HEK293 (cell line): ENCODE data around the gene CRABP2.

Experiments used
- CTCF ChIA-PET: fragments of 350-600 bp; formaldehyde crosslinking; extraction: SDS; loops from one replicate; lab custom pipeline; 2021; ENCODE audit warnings: antibody characterized with exemption; lab: Yijun Ruan, JAX
- POLR2A ChIA-PET: fragments of 300-600 bp; formaldehyde crosslinking; extraction: SDS; loops from one replicate; lab custom pipeline; 2020; ENCODE audit warnings: antibody characterized with exemption, inconsistent platforms; lab: Yijun Ruan, JAX
- H3K27ac ChIP-seq: fragments of 200-500 bp; sonication (Bioruptor generic); 2 replicates; pipeline ENCODE4 v1.5.1; 2014; ENCODE audit warnings: low read depth, low read length, control low read depth, inconsistent platforms; ENCODE audit errors: extremely low read depth
- H3K36me3 ChIP-seq, 2 experiments: fragments of 200-500 bp in 1 of 2; sonication (Bioruptor generic) in 1 of 2; 1 replicate in 1 of 2; 2 replicates in 1 of 2; pipeline ENCODE4 v1.5.1; 2014 to 2017; ENCODE audit warnings: inconsistent platforms in 2 of 2, low read length in 2 of 2; ENCODE audit not compliant: control insufficient read depth in 2 of 2, insufficient read depth in 1 of 2
- H3K4me1 ChIP-seq: fragments of 200-500 bp; sonication (Bioruptor generic); 2 replicates; pipeline ENCODE4 v1.5.1; 2014; ENCODE audit warnings: mild to moderate bottlenecking, low read length, inconsistent platforms; ENCODE audit not compliant: control insufficient read depth, insufficient read depth
- H3K4me3 ChIP-seq: 2 replicates; pipeline ENCODE4 v1.5.1; 2011; ENCODE audit warnings: low read depth, mild to moderate bottlenecking, control low read depth, low read length, moderate library complexity
- H3K9me3 ChIP-seq: fragments of 200-500 bp; sonication (Bioruptor generic); 2 replicates; pipeline ENCODE4 v1.5.1; 2014; ENCODE audit warnings: low read depth, low read length, inconsistent platforms; ENCODE audit not compliant: control insufficient read depth, insufficient read depth
- CTCF ChIP-seq: fragments of 450-650 bp; formaldehyde crosslinking; IDR thresholded peaks from 2 replicates; pipeline ENCODE4 v1.5.1; 2016; ENCODE audit warnings: missing biosample characterization, missing genetic modification characterization
- EGR2 ChIP-seq: fragments of 450-650 bp; formaldehyde crosslinking; IDR thresholded peaks from 2 replicates; pipeline ENCODE4 v1.5.1; 2016; ENCODE audit warnings: low read depth, missing biosample characterization, missing genetic modification characterization
- FEZF1 ChIP-seq: fragments of 450-650 bp; formaldehyde crosslinking; IDR thresholded peaks from 2 replicates; pipeline ENCODE4 v1.5.1; 2016; ENCODE audit warnings: missing biosample characterization, missing genetic modification characterization
- IKZF3 ChIP-seq: fragments of 450-650 bp; IDR thresholded peaks from 2 replicates; pipeline ENCODE4 v1.5.0; 2018; ENCODE audit warnings: missing biosample characterization, mild to moderate bottlenecking, missing genetic modification characterization, moderate library complexity
- KLF16 ChIP-seq: fragments of 450-650 bp; formaldehyde crosslinking; IDR thresholded peaks from 2 replicates; pipeline ENCODE4 v1.5.1; 2017; ENCODE audit warnings: missing biosample characterization, missing genetic modification characterization
- PRDM10 ChIP-seq: fragments of 450-650 bp; formaldehyde crosslinking; IDR thresholded peaks from 2 replicates; pipeline ENCODE4 v1.5.1; 2016; ENCODE audit warnings: missing biosample characterization, missing genetic modification characterization
- WT1 ChIP-seq: fragments of 450-650 bp; formaldehyde crosslinking; IDR thresholded peaks from 2 replicates; pipeline ENCODE4 v1.5.1; 2016; ENCODE audit warnings: missing biosample characterization, missing genetic modification characterization
- ZBTB1 ChIP-seq: fragments of 450-650 bp; formaldehyde crosslinking; IDR thresholded peaks from 2 replicates; pipeline ENCODE4 v1.5.1; 2016; ENCODE audit warnings: missing biosample characterization, missing genetic modification characterization
- ZBTB17 ChIP-seq: fragments of 450-650 bp; formaldehyde crosslinking; IDR thresholded peaks from 2 replicates; pipeline ENCODE4 v1.5.1; 2016; ENCODE audit warnings: missing biosample characterization, missing genetic modification characterization
- ZBTB20 ChIP-seq: fragments of 450-650 bp; formaldehyde crosslinking; IDR thresholded peaks from 2 replicates; pipeline ENCODE4 v1.5.1; 2016; ENCODE audit warnings: missing biosample characterization, missing genetic modification characterization
- ZNF114 ChIP-seq: fragments of 450-650 bp; formaldehyde crosslinking; IDR thresholded peaks from 2 replicates; pipeline ENCODE4 v1.5.0; 2017; ENCODE audit warnings: missing biosample characterization, missing genetic modification characterization
- ZNF133 ChIP-seq: fragments of 450-650 bp; formaldehyde crosslinking; IDR thresholded peaks from 2 replicates; pipeline ENCODE4 v1.5.1; 2016; ENCODE audit warnings: missing biosample characterization, missing genetic modification characterization
- ZNF221 ChIP-seq: fragments of 450-650 bp; formaldehyde crosslinking; IDR thresholded peaks from 2 replicates; pipeline ENCODE4 v1.5.1; 2017; ENCODE audit warnings: missing biosample characterization, missing genetic modification characterization, borderline replicate concordance
- ZNF335 ChIP-seq: fragments of 450-650 bp; formaldehyde crosslinking; conservative IDR thresholded peaks from 2 replicates; pipeline ENCODE4 v1.5.1; 2016; ENCODE audit warnings: missing biosample characterization, missing genetic modification characterization
- ZNF341 ChIP-seq: fragments of 450-650 bp; formaldehyde crosslinking; IDR thresholded peaks from 2 replicates; pipeline ENCODE4; 2016; ENCODE audit warnings: low read depth, missing biosample characterization, missing genetic modification characterization
- ZNF354C ChIP-seq: fragments of 450-650 bp; formaldehyde crosslinking; IDR thresholded peaks from 2 replicates; pipeline ENCODE4 v1.5.1; 2016; ENCODE audit warnings: missing biosample characterization, missing genetic modification characterization, low read depth, borderline replicate concordance
- ZNF362 ChIP-seq: fragments of 450-650 bp; formaldehyde crosslinking; IDR thresholded peaks from 2 replicates; pipeline ENCODE4 v1.5.1; 2016; ENCODE audit warnings: missing biosample characterization, missing genetic modification characterization
- ZNF366 ChIP-seq: fragments of 450-650 bp; formaldehyde crosslinking; conservative IDR thresholded peaks from 2 replicates; pipeline ENCODE4 v1.5.1; 2016; ENCODE audit warnings: missing biosample characterization, missing genetic modification characterization
- ZNF391 ChIP-seq: fragments of 450-650 bp; formaldehyde crosslinking; IDR thresholded peaks from 2 replicates; pipeline ENCODE4 v1.5.1; 2016; ENCODE audit warnings: low read depth, missing biosample characterization, missing genetic modification characterization, borderline replicate concordance
- ZNF394 ChIP-seq: fragments of 450-650 bp; formaldehyde crosslinking; IDR thresholded peaks from 2 replicates; pipeline ENCODE4 v1.5.1; 2016; ENCODE audit warnings: missing biosample characterization, missing genetic modification characterization, mild to moderate bottlenecking, moderate library complexity, borderline replicate concordance
- ZNF433 ChIP-seq: fragments of 450-650 bp; formaldehyde crosslinking; IDR thresholded peaks from 2 replicates; pipeline ENCODE4 v1.5.1; 2016; ENCODE audit warnings: missing biosample characterization, missing genetic modification characterization, low read depth
- ZNF449 ChIP-seq: fragments of 450-650 bp; formaldehyde crosslinking; IDR thresholded peaks from 2 replicates; pipeline ENCODE4 v1.5.1; 2017; ENCODE audit warnings: missing biosample characterization, mild to moderate bottlenecking, missing genetic modification characterization, moderate library complexity
- ZNF501 ChIP-seq: fragments of 450-650 bp; formaldehyde crosslinking; IDR thresholded peaks from 2 replicates; pipeline ENCODE4 v1.5.1; 2016; ENCODE audit warnings: missing biosample characterization, missing genetic modification characterization
- ZNF571 ChIP-seq: fragments of 450-650 bp; formaldehyde crosslinking; IDR thresholded peaks from 2 replicates; pipeline ENCODE4 v1.5.0; 2017; ENCODE audit warnings: missing biosample characterization, missing genetic modification characterization
- ZNF600 ChIP-seq: fragments of 450-650 bp; formaldehyde crosslinking; IDR thresholded peaks from 2 replicates; pipeline ENCODE4 v1.5.1; 2016; ENCODE audit warnings: missing biosample characterization, missing genetic modification characterization
- ZSCAN23 ChIP-seq: fragments of 450-650 bp; formaldehyde crosslinking; IDR thresholded peaks from 2 replicates; pipeline ENCODE4 v1.5.1; 2016; ENCODE audit warnings: missing biosample characterization, missing genetic modification characterization

CRABP2 gene

GRCh38 chr1:156694690-156694962, 10.8 kb downstream of the CRABP2 start:
- TF ChIP-seq EGR2 (tag by site-specific recombination) (0 out of 2 replicates have a peak, but pooled peaks have one; percentile 24), WT1 (peak; percentile 70; the same call in 1 of the 2 replicates), ZNF501 (tag by site-specific recombination) (no peak), ZNF362 (tag by site-specific recombination) (no peak), ZNF341 (tag by site-specific recombination) (no peak), ZBTB17 (tag by site-specific recombination) (peak; percentile 34), ZSCAN23 (tag by site-specific recombination) (no peak), ZNF354C (tag by site-specific recombination) (no peak), CTCF (tag by site-specific recombination) (no peak), ZNF366 (tag by site-specific recombination) (peak; percentile 68; the same call in 1 of the 2 replicates), ZNF221 (tag by site-specific recombination) (no peak), ZNF391 (no peak)
- TF ChIP-seq, all 188 proteins: peak for 4
- H3K27ac ChIP-seq, result no peak overlapping the region; the same call in 1 of the 2 replicates
- ChIA-PET POLR2A (interaction anchor here (0.6 to 1.6 kb wide), 3 partner anchors 9 to 53 kb away, joined by 3 to 7 read pairs (median 4); partner anchors contain the start of genes ISG20L2 and METTL25B), CTCF (interaction anchor here (0.8 to 20.0 kb wide), 7 partner anchors 12 to 195 kb away, joined by 3 to 579 read pairs (median 136); partner anchors contain the start of genes CRABP2, ISG20L2, METTL25B and NES)
- no peaks in the 10 kb centered on the region for H3K9me3 ChIP-seq
- H3K4me3 ChIP-seq, result no peak overlapping the region
- H3K4me1 ChIP-seq, result peaks cover 16% of the 10 kb centered on the region
- peaks cover 0 to 15% of the 10 kb centered on the region in 2 experiments; a peak in 1 of 3 replicates for H3K36me3 ChIP-seq

GRCh38 chr1:156693848-156694689, 11.3 kb downstream of the CRABP2 start:
- POLR2A ChIA-PET, result interaction anchor here (0.6 to 1.6 kb wide), 3 partner anchors 9 to 53 kb away, joined by 3 to 7 read pairs (median 5); no protein-coding TSS in a partner anchor
- H3K4me3 ChIP-seq, result no peak overlapping the region
- peaks cover 16% of the 10 kb centered on the region for H3K4me1 ChIP-seq
- H3K27ac ChIP-seq, result no peak overlapping the region; the same call in 1 of the 2 replicates
- H3K36me3 ChIP-seq, result peaks cover 0 to 9% of the 10 kb centered on the region in 2 experiments; a peak in 1 of 3 replicates
- CTCF ChIA-PET, result interaction anchor here (0.8 to 20.0 kb wide), 7 partner anchors 13 to 196 kb away, joined by 3 to 579 read pairs (median 136); partner anchors contain the start of genes CRABP2, ISG20L2, METTL25B and NES
- H3K9me3 ChIP-seq, result no peaks in the 10 kb centered on the region
- TF ChIP-seq FEZF1 (tag by site-specific recombination) (no peak), KLF16 (tag by site-specific recombination) (no peak), ZNF114 (tag by site-specific recombination) (no peak), ZNF449 (tag by site-specific recombination) (peak; percentile 91), ZNF133 (tag by site-specific recombination) (no peak), ZBTB20 (tag by site-specific recombination) (no peak), PRDM10 (tag by site-specific recombination) (peak; percentile 29; the same call in 1 of the 2 replicates), ZNF571 (no peak), ZNF433 (tag by site-specific recombination) (no peak), ZNF600 (tag by site-specific recombination) (0 out of 2 replicates have a peak, but pooled peaks have one; percentile 24), ZBTB17 (tag by site-specific recombination) (peak; percentile 76), ZBTB1 (tag by site-specific recombination) (no peak), ZNF335 (tag by site-specific recombination) (0 out of 2 replicates have a peak, but pooled peaks have one; percentile 2), ZNF394 (peak; percentile 92), IKZF3 (peak; percentile 44; the same call in 1 of the 2 replicates)
